ENCODE results near the gene PAM. TPM values are rescaled to one million over a fixed set of nuclear protein-coding genes. Genes with fewer than 3 reads are reported as not detected.
"Not testable (repeated sequence)": the region's sequence is repeated elsewhere in the genome, so short reads cannot be mapped to it uniquely, and the experiment has no call there.

The PAM gene
- total and polyA plus RNA-seq, 5 experiments from 2014 or later: 8.0 to 15.9 (median 9.7) TPM

GRCh38 chr5:102737161-102737560 lies 17.9 kb upstream of the PAM start:
- peaks cover 0 to 6% (median 2%) of the 10 kb centered on the region in 5 donors for H3K27me3 Mint-ChIP-seq
- no peak overlapping the region for H3K4me3 Mint-ChIP-seq
- POLR2A ChIA-PET: no interaction called here
- H3K27ac Mint-ChIP-seq: no peak overlapping the region
- no peak for ATAC-seq
- H3K9me3 Mint-ChIP-seq: no peaks in the 10 kb centered on the region
- no peak for DNase-seq
- H3K36me3 Mint-ChIP-seq: no peaks in the 10 kb centered on the region
- H3K4me1 Mint-ChIP-seq: no peaks in the 10 kb centered on the region

GRCh38 chr5:102737805-102738469 lies 17.2 kb upstream of the PAM start:
- ATAC-seq: no peak
- no peak for DNase-seq
- H3K27me3 Mint-ChIP-seq: peaks cover 0 to 6% (median 2%) of the 10 kb centered on the region in 5 donors
- no peak overlapping the region for H3K27ac Mint-ChIP-seq
- H3K36me3 Mint-ChIP-seq: no peaks in the 10 kb centered on the region
- no peaks in the 10 kb centered on the region for H3K4me1 Mint-ChIP-seq
- H3K4me3 Mint-ChIP-seq: no peak overlapping the region
- POLR2A ChIA-PET: no interaction called here
- no peaks in the 10 kb centered on the region for H3K9me3 Mint-ChIP-seq

GRCh38 chr5:102740515-102740914 lies 14.6 kb upstream of the PAM start:
- no peaks in the 10 kb centered on the region for H3K9me3 Mint-ChIP-seq
- DNase-seq (no peak), ATAC-seq (no peak)
- H3K27ac Mint-ChIP-seq: no peak overlapping the region
- H3K36me3 Mint-ChIP-seq: no peaks in the 10 kb centered on the region
- H3K4me3 Mint-ChIP-seq: no peak overlapping the region
- no peaks in the 10 kb centered on the region for H3K4me1 Mint-ChIP-seq
- POLR2A ChIA-PET: interaction anchor here (0.6 kb wide), 1 partner anchor 10 kb away, joined by 3 read pairs; no protein-coding TSS in a partner anchor
- H3K27me3 Mint-ChIP-seq: peaks cover 0 to 6% (median 5%) of the 10 kb centered on the region in 5 donors

GRCh38 chr5:102742215-102742614 lies 12.9 kb upstream of the PAM start:
- Mint-ChIP-seq H3K4me3 (no peak overlapping the region), H3K27ac (no peak overlapping the region), H3K27me3 (peaks cover 2 to 14% (median 5%) of the 10 kb centered on the region in 5 donors), H3K36me3 (no peaks in the 10 kb centered on the region), H3K9me3 (no peaks in the 10 kb centered on the region), H3K4me1 (peaks cover 0 to under 1% (median 0%) of the 10 kb centered on the region in 4 donors)
- DNase-seq: no peak
- POLR2A ChIA-PET: no interaction called here
- ATAC-seq: no peak

GRCh38 chr5:102743900-102744299 lies 11.2 kb upstream of the PAM start:
- no peak overlapping the region for H3K27ac Mint-ChIP-seq
- no peaks in the 10 kb centered on the region for H3K9me3 Mint-ChIP-seq
- H3K4me3 Mint-ChIP-seq: no peak overlapping the region
- ATAC-seq (no peak), DNase-seq (no peak)
- H3K4me1 Mint-ChIP-seq: peaks cover 0 to 6% (median 0%) of the 10 kb centered on the region in 4 donors
- POLR2A ChIA-PET: no interaction called here
- no peaks in the 10 kb centered on the region for H3K36me3 Mint-ChIP-seq
- peaks cover 0 to 18% (median 6%) of the 10 kb centered on the region in 5 donors for H3K27me3 Mint-ChIP-seq

- Mint-ChIP-seq H3K9me3 (no peaks in the 10 kb centered on the region), H3K4me1 (peaks cover 0 to 6% (median 0%) of the 10 kb centered on the region in 4 donors), H3K4me3 (no peak overlapping the region), H3K27me3 (peaks cover 0 to 24% (median 10%) of the 10 kb centered on the region in 5 donors), H3K36me3 (no peaks in the 10 kb centered on the region), H3K27ac (no peak overlapping the region)
- DNase-seq: no peak
- POLR2A ChIA-PET: no interaction called here
- no peak for ATAC-seq
Measured at GRCh38 chr5:102747386-102748166, 7.5 kb upstream of the PAM start.

GRCh38 chr5:102749416-102750030 lies 5.6 kb upstream of the PAM start:
- H3K27me3 Mint-ChIP-seq: peaks cover 5 to 38% (median 17%) of the 10 kb centered on the region in 5 donors
- POLR2A ChIA-PET: no interaction called here
- H3K4me3 Mint-ChIP-seq: no peak overlapping the region
- H3K9me3 Mint-ChIP-seq: no peaks in the 10 kb centered on the region
- no peak overlapping the region for H3K27ac Mint-ChIP-seq
- ATAC-seq (no peak), DNase-seq (no peak)
- peaks cover 8 to 17% (median 12%) of the 10 kb centered on the region in 4 donors for H3K4me1 Mint-ChIP-seq
- no peaks in the 10 kb centered on the region for H3K36me3 Mint-ChIP-seq

GRCh38 chr5:102750151-102750834 lies 4.8 kb upstream of the PAM start:
- H3K27ac Mint-ChIP-seq: no peak overlapping the region
- H3K4me3 Mint-ChIP-seq: no peak overlapping the region
- POLR2A ChIA-PET: interaction anchor here (0.6 kb wide), 1 partner anchor 10 kb away, joined by 3 read pairs; no protein-coding TSS in a partner anchor
- H3K36me3 Mint-ChIP-seq: no peaks in the 10 kb centered on the region
- ATAC-seq (no peak), DNase-seq (no peak)
- H3K27me3 Mint-ChIP-seq: peaks cover 5 to 38% (median 17%) of the 10 kb centered on the region in 5 donors
- no peaks in the 10 kb centered on the region for H3K9me3 Mint-ChIP-seq
- peaks cover 8 to 19% (median 15%) of the 10 kb centered on the region in 4 donors for H3K4me1 Mint-ChIP-seq

- peaks cover 5 to 27% (median 11%) of the 10 kb centered on the region in 5 donors for H3K27me3 Mint-ChIP-seq
- H3K36me3 Mint-ChIP-seq, DNase-seq, H3K27ac Mint-ChIP-seq, ATAC-seq, H3K4me3 Mint-ChIP-seq, POLR2A ChIA-PET, H3K9me3 Mint-ChIP-seq: not testable (repeated sequence)
- peaks cover 17 to 29% (median 27%) of the 10 kb centered on the region in 4 donors for H3K4me1 Mint-ChIP-seq
Measured at GRCh38 chr5:102751903-102752376, 3.2 kb upstream of the PAM start.

GRCh38 chr5:102753889-102754766 lies 977 bp upstream of the PAM start:
- ATAC-seq: no peak
- Mint-ChIP-seq H3K4me1 (peaks cover 20 to 33% (median 27%) of the 10 kb centered on the region in 4 donors), H3K27me3 (peaks cover 5 to 20% (median 11%) of the 10 kb centered on the region in 5 donors), H3K36me3 (no peaks in the 10 kb centered on the region), H3K9me3 (no peaks in the 10 kb centered on the region), H3K27ac (peak overlapping the region in 8 of 10 donors; percentile 24 to 84 (median 74)), H3K4me3 (peak overlapping the region; percentile 80 to 95 (median 91))
- peak in 3 of 10 donors; percentile 5 to 16 (median 7) for DNase-seq
- POLR2A ChIA-PET: interaction anchor here (3.1 kb wide), 1 partner anchor 366 kb away, joined by 8 read pairs; the partner anchor contains the start of genes GIN1 and PPIP5K2

- Mint-ChIP-seq H3K27ac (peak overlapping the region; percentile 64 to 96 (median 92)), H3K9me3 (no peaks in the 10 kb centered on the region), H3K4me1 (peaks cover 21 to 41% (median 36%) of the 10 kb centered on the region in 4 donors), H3K4me3 (peak overlapping the region; percentile 87 to 97 (median 94)), H3K36me3 (no peaks in the 10 kb centered on the region), H3K27me3 (peaks cover 5 to 20% (median 9%) of the 10 kb centered on the region in 5 donors)
- POLR2A ChIA-PET: interaction anchor here (3.1 kb wide), 1 partner anchor 364 kb away, joined by 8 read pairs; the partner anchor contains the start of genes GIN1 and PPIP5K2
- peak; percentile 69 to 84 for ATAC-seq
- DNase-seq: peak; percentile 10 to 78 (median 48)
Measured at GRCh38 chr5:102755686-102756371, 724 bp downstream of the PAM start.
